ENCODE data around the gene MACROD1.
"Not testable (repeated sequence)": the region's sequence is repeated elsewhere in the genome, so short reads cannot be mapped to it uniquely, and the experiment has no call there.

MACROD1 gene

DNA sequence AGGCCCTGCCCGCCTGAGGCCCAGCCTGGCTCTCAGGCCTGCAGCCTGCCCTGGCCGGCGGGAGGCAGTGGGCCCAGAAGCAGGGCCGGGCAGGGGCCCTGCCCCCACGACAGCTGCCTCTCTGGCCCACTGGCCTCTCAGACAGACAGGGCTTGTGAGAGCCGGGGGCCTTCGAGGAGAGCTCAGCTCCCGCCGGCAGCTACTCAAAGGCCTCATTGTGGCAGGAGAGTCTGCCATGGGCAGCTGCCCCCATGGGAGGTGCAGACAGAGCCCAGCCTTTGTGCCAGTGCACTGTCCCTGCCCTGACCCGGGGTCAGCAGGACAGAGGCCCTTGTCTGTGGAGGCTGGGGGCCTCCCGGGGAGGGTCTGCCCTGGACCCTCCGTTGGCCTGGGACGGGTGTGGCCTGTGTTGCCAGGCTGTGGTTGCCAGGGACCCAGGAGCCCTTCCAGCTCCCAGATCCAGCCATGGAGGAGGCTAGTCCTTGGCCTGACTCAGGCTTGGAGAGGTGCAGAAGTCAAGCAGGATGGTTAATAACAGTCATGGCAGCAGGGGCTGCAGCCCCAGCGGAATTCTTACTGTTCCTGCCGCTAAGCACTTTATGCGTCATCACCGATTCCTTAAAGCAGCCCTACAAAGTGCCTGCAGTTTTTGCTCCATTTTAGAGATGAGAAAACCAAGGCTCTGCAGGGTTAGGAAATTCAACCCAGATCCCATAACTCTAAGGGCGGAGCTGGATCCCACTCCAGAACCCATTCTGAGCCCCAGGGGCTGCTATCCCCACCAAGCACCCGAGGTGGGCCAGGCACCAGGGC is 117.7 kb downstream of the MACROD1 start:
- no peak overlapping the region for H3K4me3 ChIP-seq (ENCODE audit: insufficient read depth, low read depth, low read length, poor library complexity, severe bottlenecking)
- no peak overlapping the region for H3K27ac ChIP-seq (ENCODE audit: insufficient read depth, low read length, poor library complexity, severe bottlenecking)
- H3K4me1 ChIP-seq (ENCODE audit: control insufficient read depth, insufficient read depth, low read length, poor library complexity, severe bottlenecking): no peaks in the 10 kb centered on the region
- no peaks in the 10 kb centered on the region for H3K27me3 ChIP-seq (replicated peaks; ENCODE audit: control insufficient read depth, insufficient read depth, low read length, poor library complexity, severe bottlenecking)
- H3K36me3 ChIP-seq (ENCODE audit: control insufficient read depth, insufficient read depth, low read length): no peaks in the 10 kb centered on the region
- DNase-seq: no peak
- no peaks in the 10 kb centered on the region for H3K9me3 ChIP-seq (ENCODE audit: control insufficient read depth, low read length)

- not testable (repeated sequence) for H3K4me1 ChIP-seq (ENCODE audit: control insufficient read depth, insufficient read depth, low read length, poor library complexity, severe bottlenecking); H3K27ac ChIP-seq (ENCODE audit: insufficient read depth, low read length, poor library complexity, severe bottlenecking); H3K36me3 ChIP-seq (ENCODE audit: control insufficient read depth, insufficient read depth, low read length); H3K9me3 ChIP-seq (ENCODE audit: control insufficient read depth, low read length); H3K27me3 ChIP-seq (replicated peaks; ENCODE audit: control insufficient read depth, insufficient read depth, low read length, poor library complexity, severe bottlenecking); DNase-seq; H3K4me3 ChIP-seq (ENCODE audit: insufficient read depth, low read depth, low read length, poor library complexity, severe bottlenecking)
These were observed 118.5 kb downstream of the MACROD1 start for GRCh38 chr11:64047373-64047772.

DNA sequence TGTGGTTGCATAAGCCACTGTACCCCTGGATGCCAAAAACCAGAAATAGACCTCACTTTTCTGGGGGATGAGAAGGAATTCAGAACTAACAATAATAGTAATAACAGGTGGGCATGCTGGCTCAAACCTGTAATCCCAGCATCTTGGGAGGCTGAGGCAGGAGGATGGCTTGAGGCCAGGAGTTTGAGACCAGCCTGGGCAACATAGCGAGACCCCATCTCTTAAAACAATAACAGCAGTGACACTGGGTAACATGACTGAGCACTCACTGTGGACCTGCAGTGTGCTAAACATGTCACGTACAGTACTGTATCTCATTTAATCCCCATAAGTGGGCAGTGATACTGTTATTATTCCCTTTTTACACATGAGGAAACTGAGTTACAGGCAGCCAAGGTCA is 120.2 kb downstream of the MACROD1 start:
- H3K4me1 ChIP-seq (ENCODE audit: control insufficient read depth, insufficient read depth, low read length, poor library complexity, severe bottlenecking): no peaks in the 10 kb centered on the region
- H3K4me3 ChIP-seq (ENCODE audit: insufficient read depth, low read depth, low read length, poor library complexity, severe bottlenecking): no peak overlapping the region
- H3K9me3 ChIP-seq (ENCODE audit: control insufficient read depth, low read length): no peaks in the 10 kb centered on the region
- no peaks in the 10 kb centered on the region for H3K36me3 ChIP-seq (ENCODE audit: control insufficient read depth, insufficient read depth, low read length)
- H3K27ac ChIP-seq (ENCODE audit: insufficient read depth, low read length, poor library complexity, severe bottlenecking): no peak overlapping the region
- DNase-seq: no peak
- no peaks in the 10 kb centered on the region for H3K27me3 ChIP-seq (replicated peaks; ENCODE audit: control insufficient read depth, insufficient read depth, low read length, poor library complexity, severe bottlenecking)

GRCh38 chr11:64044730-64045393 is 121.1 kb downstream of the MACROD1 start:
- no peak overlapping the region for H3K27ac ChIP-seq (ENCODE audit: insufficient read depth, low read length, poor library complexity, severe bottlenecking)
- no peaks in the 10 kb centered on the region for H3K4me1 ChIP-seq (ENCODE audit: control insufficient read depth, insufficient read depth, low read length, poor library complexity, severe bottlenecking)
- H3K36me3 ChIP-seq (ENCODE audit: control insufficient read depth, insufficient read depth, low read length): no peaks in the 10 kb centered on the region
- H3K9me3 ChIP-seq (ENCODE audit: control insufficient read depth, low read length): no peaks in the 10 kb centered on the region
- no peaks in the 10 kb centered on the region for H3K27me3 ChIP-seq (replicated peaks; ENCODE audit: control insufficient read depth, insufficient read depth, low read length, poor library complexity, severe bottlenecking)
- no peak for DNase-seq
- no peak overlapping the region for H3K4me3 ChIP-seq (ENCODE audit: insufficient read depth, low read depth, low read length, poor library complexity, severe bottlenecking)

DNA sequence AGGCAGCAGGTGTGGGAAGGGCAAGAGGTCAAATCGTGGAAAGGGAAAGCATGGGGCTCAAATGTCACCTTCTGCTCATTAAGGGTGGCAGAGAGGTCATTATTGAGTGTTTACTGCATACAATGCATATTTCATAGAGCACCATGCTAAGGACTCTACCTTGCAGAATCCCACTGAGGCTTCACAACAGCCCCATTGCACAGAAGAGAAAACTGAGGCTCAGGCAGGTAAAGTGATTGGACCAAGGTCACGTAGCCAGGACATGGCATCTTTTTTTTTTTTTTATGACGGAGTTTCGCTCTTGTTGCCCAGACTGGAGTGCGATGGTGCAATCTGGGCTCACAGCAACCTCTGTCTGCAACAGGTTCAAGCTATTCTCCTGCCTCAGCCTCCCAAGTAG is 122.4 kb downstream of the MACROD1 start:
- no peaks in the 10 kb centered on the region for H3K36me3 ChIP-seq (ENCODE audit: control insufficient read depth, insufficient read depth, low read length)
- no peak overlapping the region for H3K27ac ChIP-seq (ENCODE audit: insufficient read depth, low read length, poor library complexity, severe bottlenecking)
- H3K9me3 ChIP-seq (ENCODE audit: control insufficient read depth, low read length): no peaks in the 10 kb centered on the region
- H3K4me3 ChIP-seq (ENCODE audit: insufficient read depth, low read depth, low read length, poor library complexity, severe bottlenecking): no peak overlapping the region
- H3K27me3 ChIP-seq (replicated peaks; ENCODE audit: control insufficient read depth, insufficient read depth, low read length, poor library complexity, severe bottlenecking): peaks cover 2% of the 10 kb centered on the region
- no peaks in the 10 kb centered on the region for H3K4me1 ChIP-seq (ENCODE audit: control insufficient read depth, insufficient read depth, low read length, poor library complexity, severe bottlenecking)
- DNase-seq: no peak

GRCh38 chr11:64042301-64042700 is 123.6 kb downstream of the MACROD1 start:
- H3K27me3 ChIP-seq (replicated peaks; ENCODE audit: control insufficient read depth, insufficient read depth, low read length, poor library complexity, severe bottlenecking): peaks cover 4% of the 10 kb centered on the region
- no peaks in the 10 kb centered on the region for H3K4me1 ChIP-seq (ENCODE audit: control insufficient read depth, insufficient read depth, low read length, poor library complexity, severe bottlenecking)
- DNase-seq: no peak
- H3K36me3 ChIP-seq (ENCODE audit: control insufficient read depth, insufficient read depth, low read length): no peaks in the 10 kb centered on the region
- H3K27ac ChIP-seq (ENCODE audit: insufficient read depth, low read length, poor library complexity, severe bottlenecking): no peak overlapping the region
- no peak overlapping the region for H3K4me3 ChIP-seq (ENCODE audit: insufficient read depth, low read depth, low read length, poor library complexity, severe bottlenecking)
- no peaks in the 10 kb centered on the region for H3K9me3 ChIP-seq (ENCODE audit: control insufficient read depth, low read length)

- DNase-seq: no peak
- H3K27ac ChIP-seq (ENCODE audit: insufficient read depth, low read length, poor library complexity, severe bottlenecking): no peak overlapping the region
- no peaks in the 10 kb centered on the region for H3K36me3 ChIP-seq (ENCODE audit: control insufficient read depth, insufficient read depth, low read length)
- peaks cover 5% of the 10 kb centered on the region for H3K27me3 ChIP-seq (replicated peaks; ENCODE audit: control insufficient read depth, insufficient read depth, low read length, poor library complexity, severe bottlenecking)
- H3K9me3 ChIP-seq (ENCODE audit: control insufficient read depth, low read length): no peaks in the 10 kb centered on the region
- peaks cover 1% of the 10 kb centered on the region for H3K4me1 ChIP-seq (ENCODE audit: control insufficient read depth, insufficient read depth, low read length, poor library complexity, severe bottlenecking)
- H3K4me3 ChIP-seq (ENCODE audit: insufficient read depth, low read depth, low read length, poor library complexity, severe bottlenecking): no peak overlapping the region
These were observed 124.1 kb downstream of the MACROD1 start for GRCh38 chr11:64041846-64042245.

DNA sequence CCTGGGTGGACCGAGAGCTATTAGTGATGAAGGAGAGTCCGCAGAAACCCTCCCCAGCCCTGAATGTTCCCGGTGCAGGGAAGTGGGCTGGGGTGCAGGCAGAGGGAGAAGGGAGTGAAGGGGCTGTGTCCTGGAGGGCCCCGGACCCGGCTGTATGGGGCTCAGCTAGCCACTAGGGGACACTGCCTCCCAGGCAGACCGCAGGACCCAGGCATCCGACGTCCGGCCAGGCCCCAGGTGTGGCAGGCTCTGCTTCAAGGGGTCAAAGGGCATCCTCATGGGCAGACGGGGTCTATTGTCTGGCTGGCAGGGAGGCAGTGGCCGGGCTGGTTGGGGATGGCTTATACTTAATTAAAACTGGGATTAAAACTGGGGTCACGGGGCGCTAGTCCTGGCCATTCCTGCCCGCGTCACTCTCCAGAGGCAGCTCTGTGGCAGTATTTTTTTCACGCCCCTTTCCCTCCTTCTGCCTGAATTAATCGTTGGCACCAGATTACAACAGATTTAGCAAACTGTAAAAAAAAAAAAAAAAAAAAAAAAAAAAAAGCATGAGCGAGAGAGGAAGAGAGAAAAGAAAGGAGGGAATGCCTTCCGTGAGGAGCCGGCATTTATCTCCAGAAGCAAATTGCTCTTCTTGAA is 125.1 kb downstream of the MACROD1 start:
- no peaks in the 10 kb centered on the region for H3K36me3 ChIP-seq (ENCODE audit: control insufficient read depth, insufficient read depth, low read length)
- H3K27ac ChIP-seq (ENCODE audit: insufficient read depth, low read length, poor library complexity, severe bottlenecking): no peak overlapping the region
- peaks cover 15% of the 10 kb centered on the region for H3K27me3 ChIP-seq (replicated peaks; ENCODE audit: control insufficient read depth, insufficient read depth, low read length, poor library complexity, severe bottlenecking)

DNA sequence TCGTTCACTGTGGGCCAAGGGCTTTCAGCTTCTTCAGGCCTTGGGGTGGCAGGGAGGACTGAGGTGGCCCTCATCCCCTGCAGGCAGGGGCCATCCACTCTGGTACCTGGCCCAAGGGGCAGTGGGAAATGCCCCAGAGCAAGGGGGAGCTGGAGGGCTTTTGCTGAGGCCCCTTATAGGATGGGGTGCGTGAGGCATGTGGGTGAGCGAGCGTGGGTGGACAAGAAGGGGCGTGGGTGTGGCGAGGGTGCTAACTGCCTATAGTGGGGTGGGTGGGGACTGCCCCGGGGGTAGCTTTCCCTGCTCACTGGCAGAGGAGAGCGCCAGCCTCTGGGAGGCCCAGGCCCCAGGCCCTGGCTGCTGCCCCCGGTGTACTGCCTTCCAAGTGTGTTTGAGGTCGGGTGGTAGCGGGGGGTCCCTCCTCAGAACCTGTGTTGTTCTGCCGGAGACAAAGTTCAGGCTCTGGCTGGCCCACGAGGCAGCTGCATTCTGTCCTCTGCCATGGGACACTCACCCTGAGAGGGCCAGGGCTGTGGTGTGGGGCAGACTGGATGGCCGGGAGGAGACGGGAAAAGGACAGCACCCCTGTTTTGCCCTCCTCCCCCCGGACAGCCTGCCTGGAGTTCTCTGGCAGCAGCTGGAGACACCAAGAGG is 126.8 kb downstream of the MACROD1 start:
- H3K27me3 ChIP-seq (replicated peaks; ENCODE audit: control insufficient read depth, insufficient read depth, low read length, poor library complexity, severe bottlenecking): peaks cover 27% of the 10 kb centered on the region
- no peak for DNase-seq
- H3K36me3 ChIP-seq (ENCODE audit: control insufficient read depth, insufficient read depth, low read length): no peaks in the 10 kb centered on the region
- H3K27ac ChIP-seq (ENCODE audit: insufficient read depth, low read length, poor library complexity, severe bottlenecking): no peak overlapping the region
- peaks cover 10% of the 10 kb centered on the region for H3K4me1 ChIP-seq (ENCODE audit: control insufficient read depth, insufficient read depth, low read length, poor library complexity, severe bottlenecking)
- H3K9me3 ChIP-seq (ENCODE audit: control insufficient read depth, low read length): no peaks in the 10 kb centered on the region
- H3K4me3 ChIP-seq (ENCODE audit: insufficient read depth, low read depth, low read length, poor library complexity, severe bottlenecking): no peak overlapping the region

More for the DNA sequence above, 125.1 kb downstream of the MACROD1 start:
- DNase-seq: no peak
- no peaks in the 10 kb centered on the region for H3K9me3 ChIP-seq (ENCODE audit: control insufficient read depth, low read length)
- H3K4me3 ChIP-seq (ENCODE audit: insufficient read depth, low read depth, low read length, poor library complexity, severe bottlenecking): no peak overlapping the region
- H3K4me1 ChIP-seq (ENCODE audit: control insufficient read depth, insufficient read depth, low read length, poor library complexity, severe bottlenecking): peaks cover 10% of the 10 kb centered on the region

All from effector memory CD4-positive, alpha-beta T cell (primary cell).